ENCODE results near the gene TMEM258. TPM values are rescaled to one million over a fixed set of nuclear protein-coding genes. Genes with fewer than 3 reads are reported as not detected.

The TMEM258 gene
- total and polyA plus RNA-seq, 8 donors: 129 to 185 (median 161) TPM

DNA sequence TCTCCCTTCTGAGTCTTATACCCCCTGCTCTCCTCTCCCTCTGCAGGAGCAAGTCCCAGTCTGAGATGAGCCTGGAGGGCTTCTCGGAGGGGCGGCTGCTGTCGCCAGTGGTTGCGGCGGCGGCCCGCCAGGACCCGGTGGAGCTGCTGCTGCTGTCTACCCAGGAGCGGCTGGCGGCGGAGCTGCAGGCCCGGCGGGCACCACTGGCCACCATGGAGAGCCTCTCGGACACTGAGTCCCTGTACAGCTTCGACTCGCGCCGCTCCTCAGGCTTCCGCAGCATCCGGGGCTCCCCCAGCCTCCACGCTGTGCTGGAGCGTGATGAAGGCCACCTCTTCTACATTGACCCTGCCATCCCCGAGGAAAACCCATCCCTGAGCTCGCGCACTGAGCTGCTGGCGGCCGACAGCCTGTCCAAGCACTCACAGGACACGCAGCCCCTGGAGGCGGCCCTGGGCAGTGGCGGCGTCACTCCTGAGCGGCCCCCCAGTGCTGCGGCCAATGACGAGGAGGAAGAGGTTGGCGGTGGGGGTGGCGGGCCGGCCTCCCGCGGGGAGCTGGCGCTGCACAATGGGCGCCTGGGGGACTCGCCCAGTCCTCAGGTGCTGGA lies 48.8 kb downstream of the TMEM258 start:
- H3K27ac ChIP-seq: no peak overlapping the region
- TF ChIP-seq, protein P1, sequence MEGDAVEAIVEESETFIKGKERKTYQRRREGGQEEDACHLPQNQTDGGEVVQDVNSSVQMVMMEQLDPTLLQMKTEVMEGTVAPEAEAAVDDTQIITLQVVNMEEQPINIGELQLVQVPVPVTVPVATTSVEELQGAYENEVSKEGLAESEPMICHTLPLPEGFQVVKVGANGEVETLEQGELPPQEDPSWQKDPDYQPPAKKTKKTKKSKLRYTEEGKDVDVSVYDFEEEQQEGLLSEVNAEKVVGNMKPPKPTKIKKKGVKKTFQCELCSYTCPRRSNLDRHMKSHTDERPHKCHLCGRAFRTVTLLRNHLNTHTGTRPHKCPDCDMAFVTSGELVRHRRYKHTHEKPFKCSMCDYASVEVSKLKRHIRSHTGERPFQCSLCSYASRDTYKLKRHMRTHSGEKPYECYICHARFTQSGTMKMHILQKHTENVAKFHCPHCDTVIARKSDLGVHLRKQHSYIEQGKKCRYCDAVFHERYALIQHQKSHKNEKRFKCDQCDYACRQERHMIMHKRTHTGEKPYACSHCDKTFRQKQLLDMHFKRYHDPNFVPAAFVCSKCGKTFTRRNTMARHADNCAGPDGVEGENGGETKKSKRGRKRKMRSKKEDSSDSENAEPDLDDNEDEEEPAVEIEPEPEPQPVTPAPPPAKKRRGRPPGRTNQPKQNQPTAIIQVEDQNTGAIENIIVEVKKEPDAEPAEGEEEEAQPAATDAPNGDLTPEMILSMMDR (IDR thresholded peaks at IDR 0.05): no peak
- peaks cover 0 to 6% of the 10 kb centered on the region in 2 donors for H3K4me1 ChIP-seq
- no peaks in the 10 kb centered on the region for H3K27me3 ChIP-seq
- no peak overlapping the region for H3K4me3 ChIP-seq
- ATAC-seq: no peak
- no peak for DNase-seq
- peaks cover 0 to 31% of the 10 kb centered on the region in 2 donors for H3K36me3 ChIP-seq
- no peaks in the 10 kb centered on the region for H3K9me3 ChIP-seq
- intact Hi-C loops (cut with DNase I): no loop called here

DNA sequence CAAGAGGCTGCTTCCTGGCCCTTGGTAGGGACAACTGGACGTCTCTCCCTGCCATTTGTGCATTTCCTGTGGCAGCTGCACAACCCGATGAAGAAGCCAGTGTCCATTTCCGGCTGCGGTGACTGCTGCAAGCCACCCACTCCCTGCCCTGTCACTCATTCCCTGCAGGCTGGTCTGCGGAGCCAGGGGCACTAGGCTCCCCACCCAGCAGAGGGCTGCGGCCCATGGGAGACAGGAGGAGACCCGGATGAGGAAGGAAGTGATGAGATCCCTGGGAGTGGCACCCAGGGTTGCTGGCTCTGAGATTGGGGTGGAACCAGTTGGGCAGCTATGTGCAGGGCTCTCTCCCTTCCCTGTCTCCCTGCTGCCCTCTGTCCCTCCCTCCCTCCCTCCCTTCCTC lies 50.0 kb downstream of the TMEM258 start:
- intact Hi-C loops (cut with DNase I): no loop called here
- Histone ChIP-seq H3K9me3 (no peaks in the 10 kb centered on the region), H3K4me3 (no peak overlapping the region), H3K4me1 (no peaks in the 10 kb centered on the region), H3K27me3 (no peaks in the 10 kb centered on the region), H3K27ac (no peak overlapping the region), H3K36me3 (peaks cover 0 to 31% of the 10 kb centered on the region in 2 donors)
- DNase-seq: peak in 1 of 4 donors; percentile 58
- ATAC-seq: peak; percentile 51
- TF ChIP-seq, protein P1 (IDR thresholded peaks at IDR 0.05): no peak

DNA sequence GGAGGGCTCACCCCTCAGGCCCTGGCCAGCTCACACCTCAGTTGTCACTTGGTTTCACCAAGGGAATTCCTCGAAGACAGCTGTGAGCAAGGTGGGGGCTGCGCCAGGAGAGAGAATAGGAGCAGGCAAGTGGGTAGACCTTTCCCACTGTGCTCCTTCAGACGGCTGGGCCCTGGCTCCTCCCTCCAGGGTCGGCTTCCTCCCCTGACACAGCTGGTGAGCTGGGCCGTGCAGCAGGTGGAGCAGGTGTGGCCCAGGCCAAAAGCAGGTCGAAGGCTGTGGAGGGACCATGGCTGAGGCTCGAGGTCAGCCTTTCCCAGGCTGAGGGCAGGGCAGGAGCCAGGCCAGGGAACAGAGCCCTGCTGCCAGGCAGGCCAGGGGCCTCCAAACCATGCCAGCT lies 52.4 kb downstream of the TMEM258 start:
- Histone ChIP-seq H3K36me3 (peaks cover 0 to 48% of the 10 kb centered on the region in 2 donors), H3K27me3 (no peaks in the 10 kb centered on the region), H3K4me1 (no peaks in the 10 kb centered on the region), H3K4me3 (no peak overlapping the region), H3K9me3 (no peaks in the 10 kb centered on the region), H3K27ac (no peak overlapping the region)
- intact Hi-C loops (cut with DNase I): no loop called here
- DNase-seq: no peak
- ATAC-seq: no peak
- TF ChIP-seq, protein P1 (IDR thresholded peaks at IDR 0.05): no peak

DNA sequence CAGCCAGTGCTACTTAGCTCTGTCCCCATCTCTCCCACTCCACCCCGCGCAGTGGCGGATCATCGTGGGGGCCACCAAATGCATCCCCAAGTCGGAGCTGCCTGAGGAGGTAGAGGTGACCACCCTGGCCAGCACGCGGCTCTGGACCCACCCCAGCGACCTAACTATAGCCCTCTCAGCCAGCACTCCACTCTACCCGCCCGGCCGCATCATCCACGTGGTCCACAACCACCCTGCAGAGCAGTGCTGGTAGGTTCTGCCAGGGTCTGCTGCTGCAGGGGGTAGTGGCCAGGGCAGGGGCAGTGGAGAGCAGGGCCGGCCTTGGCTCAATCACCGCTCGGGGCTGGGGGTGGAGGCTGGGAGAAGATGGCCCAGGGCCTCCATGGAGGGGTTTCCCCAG lies 53.0 kb downstream of the TMEM258 start:
- no peak overlapping the region for H3K4me3 ChIP-seq
- no peaks in the 10 kb centered on the region for H3K4me1 ChIP-seq
- no peaks in the 10 kb centered on the region for H3K9me3 ChIP-seq
- DNase-seq (no peak), ATAC-seq (no peak)
- H3K36me3 ChIP-seq: peaks cover 0 to 45% of the 10 kb centered on the region in 2 donors
- TF ChIP-seq, protein P1 (IDR thresholded peaks at IDR 0.05): no peak
- H3K27me3 ChIP-seq: no peaks in the 10 kb centered on the region
- intact Hi-C loops (cut with DNase I): no loop called here
- no peak overlapping the region for H3K27ac ChIP-seq

Other genes starting within 250 kb of the TMEM258 start
- 1 to 10 TPM; 2.1 to 6.4 TPM for gene SYT7, start 211.5 kb downstream of the TMEM258 start, total RNA-seq
- gene SYT7, start 211.5 kb downstream of the TMEM258 start, polyA plus RNA-seq (ENCODE audit: insufficient read length in 6 of 6): 1 to 10 TPM; 6.1 to 8.4 (median 7.2) TPM
- 1 to 10 TPM; 4.2 to 4.3 TPM for gene DAGLA, start 112.2 kb downstream of the TMEM258 start, total RNA-seq
- 1 to 10 TPM; 2.2 to 4.3 (median 3.3) TPM for gene DAGLA, start 112.2 kb downstream of the TMEM258 start, polyA plus RNA-seq (ENCODE audit: insufficient read length in 6 of 6)
- 10 to 100 TPM; 15.4 to 17.3 TPM for gene MYRF, start 40.0 kb downstream of the TMEM258 start, total RNA-seq
- gene MYRF, start 40.0 kb downstream of the TMEM258 start, polyA plus RNA-seq (ENCODE audit: insufficient read length in 6 of 6): 10 to 100 TPM; 24.3 to 37.2 (median 30.8) TPM
- 10 to 100 TPM; 13.9 to 23.1 TPM for gene FEN1, start 312 bp upstream of the TMEM258 start, total RNA-seq
- gene FEN1, start 312 bp upstream of the TMEM258 start, polyA plus RNA-seq (ENCODE audit: insufficient read length in 6 of 6): 10 to 100 TPM; 24.6 to 42.4 (median 27.3) TPM
- 100 to 1,000 TPM in 1 of 2 donors, 10 to 100 TPM in 1; 51.9 to 161 TPM for gene FADS1, start 24.4 kb upstream of the TMEM258 start, total RNA-seq
- 10 to 100 TPM; 21.5 to 41.7 (median 31.3) TPM for gene FADS1, start 24.4 kb upstream of the TMEM258 start, polyA plus RNA-seq (ENCODE audit: insufficient read length in 6 of 6)
- 100 to 1,000 TPM; 153 to 295 TPM for gene FADS2, start 35.7 kb upstream of the TMEM258 start, total RNA-seq
- gene FADS2, start 35.7 kb upstream of the TMEM258 start, polyA plus RNA-seq (ENCODE audit: insufficient read length in 6 of 6): 100 to 1,000 TPM in 1 of 6 donors, 10 to 100 TPM in 5; 45.4 to 121 (median 85.6) TPM
- gene FADS3, start 98.9 kb upstream of the TMEM258 start, total RNA-seq: 10 to 100 TPM; 64.1 to 71.4 TPM
- 10 to 100 TPM in 5 of 6 donors, 1 to 10 TPM in 1; 8.3 to 14.0 (median 11.3) TPM for gene FADS3, start 98.9 kb upstream of the TMEM258 start, polyA plus RNA-seq (ENCODE audit: insufficient read length in 6 of 6)
- 10 to 100 TPM; 10.8 to 13.3 TPM for gene RAB3IL1, start 125.0 kb upstream of the TMEM258 start, total RNA-seq
- 10 to 100 TPM in 4 of 6 donors, 1 to 10 TPM in 2; 9.3 to 15.4 (median 10.8) TPM for gene RAB3IL1, start 125.0 kb upstream of the TMEM258 start, polyA plus RNA-seq (ENCODE audit: insufficient read length in 6 of 6)
- gene BEST1, start 157.8 kb upstream of the TMEM258 start, total RNA-seq: 10 to 100 TPM in 1 of 2 donors, 1 to 10 TPM in 1; 3.8 to 14.6 TPM
- gene BEST1, start 157.8 kb upstream of the TMEM258 start, polyA plus RNA-seq (ENCODE audit: insufficient read length in 6 of 6): 1 to 10 TPM; 4.4 to 7.1 (median 6.6) TPM
- gene FTH1, start 175.0 kb upstream of the TMEM258 start, total RNA-seq: 1,000 to 10,000 TPM; 3,536 to 5,494 TPM
- 1,000 to 10,000 TPM; 1,788 to 2,123 (median 2,057) TPM for gene FTH1, start 175.0 kb upstream of the TMEM258 start, polyA plus RNA-seq (ENCODE audit: insufficient read length in 6 of 6)

All from left lung (tissue), 10 donors.